Measurements from ENCODE around the gene ATP6V0A1.
"Not testable (repeated sequence)": the region's sequence is repeated elsewhere in the genome, so short reads cannot be mapped to it uniquely, and the experiment has no call there.

The ATP6V0A1 gene

GRCh38 chr17:42520540-42520951, 61.9 kb downstream of the ATP6V0A1 start:
- DNase-seq: peak; percentile 24

DNA sequence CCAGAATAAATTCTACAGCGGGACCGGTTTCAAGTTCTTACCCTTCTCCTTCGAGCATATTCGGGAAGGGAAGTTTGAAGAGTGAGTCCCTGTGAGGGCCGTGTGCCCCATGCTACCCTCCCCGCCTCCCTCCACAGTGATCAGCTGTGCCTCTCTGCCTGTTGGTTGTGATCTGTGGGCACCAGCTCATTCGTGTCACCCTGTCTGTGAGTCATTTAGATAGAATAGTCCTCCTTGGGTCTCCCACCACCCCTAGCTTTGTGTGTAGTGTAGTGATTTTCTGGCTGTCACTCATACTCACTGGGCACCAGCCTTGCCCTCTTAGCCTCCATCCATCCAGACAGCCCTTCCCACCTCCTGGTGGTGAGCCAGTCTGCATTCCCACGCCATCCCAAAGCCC, 62.4 kb downstream of the ATP6V0A1 start:
- DNase-seq: peak; percentile 40

- no peak for DNase-seq
These were observed 63.1 kb downstream of the ATP6V0A1 start for GRCh38 chr17:42521666-42522262.

DNA sequence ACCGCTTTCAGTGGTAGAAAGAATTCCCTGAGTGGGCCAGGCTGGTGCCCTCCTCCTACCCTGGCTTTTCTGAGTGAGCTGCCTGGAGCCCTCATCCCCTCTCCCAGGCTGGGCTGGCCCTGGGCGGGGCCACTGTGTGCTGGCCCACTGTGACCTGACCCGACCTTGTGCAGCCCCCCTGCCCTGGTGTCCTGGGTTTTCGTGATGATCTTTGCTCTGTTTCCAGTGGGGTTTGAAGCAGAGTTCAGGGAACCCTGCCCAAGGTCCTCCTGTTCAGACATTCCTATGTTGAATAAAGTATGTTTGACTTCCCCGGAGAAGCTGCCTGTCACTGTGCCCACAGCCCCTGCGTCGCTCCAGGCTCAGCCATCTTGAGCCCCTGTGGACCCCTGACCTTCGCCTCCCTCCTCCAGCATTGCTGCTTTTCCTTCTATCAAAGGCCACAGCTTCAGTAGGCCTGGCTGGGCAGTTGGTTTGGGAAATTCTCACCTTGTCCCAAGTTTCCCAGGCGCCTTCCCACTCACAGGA, 63.6 kb downstream of the ATP6V0A1 start:
- DNase-seq: no peak

GRCh38 chr17:42522798-42523278, 64.2 kb downstream of the ATP6V0A1 start:
- DNase-seq: no peak

- DNase-seq: no peak
These were observed 66.5 kb downstream of the ATP6V0A1 start for GRCh38 chr17:42525221-42525620.

GRCh38 chr17:42526031-42526444, 67.4 kb downstream of the ATP6V0A1 start:
- DNase-seq: no peak

- DNase-seq: no peak
These were observed 69.3 kb downstream of the ATP6V0A1 start for GRCh38 chr17:42527932-42528331.

DNA sequence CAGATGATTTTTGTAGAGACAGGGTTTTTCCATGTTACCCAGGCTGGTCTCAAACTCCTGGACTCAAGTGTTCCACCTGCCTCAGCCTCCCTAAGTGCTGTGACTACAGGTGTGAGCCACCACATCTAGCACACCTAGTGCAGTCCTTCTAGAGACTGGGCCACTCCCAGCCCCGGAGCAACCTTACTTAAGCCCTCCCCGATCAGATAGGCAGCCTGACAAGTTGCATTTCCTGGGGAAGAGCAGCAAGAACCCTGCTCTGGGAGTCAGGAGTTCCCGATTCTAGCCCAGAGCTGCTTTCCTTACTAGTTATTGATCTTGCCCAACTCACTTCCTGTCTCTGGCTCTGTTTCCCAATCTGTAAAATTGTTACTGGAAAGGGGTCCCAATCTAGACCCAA, 70.4 kb downstream of the ATP6V0A1 start:
- DNase-seq: no peak

DNA sequence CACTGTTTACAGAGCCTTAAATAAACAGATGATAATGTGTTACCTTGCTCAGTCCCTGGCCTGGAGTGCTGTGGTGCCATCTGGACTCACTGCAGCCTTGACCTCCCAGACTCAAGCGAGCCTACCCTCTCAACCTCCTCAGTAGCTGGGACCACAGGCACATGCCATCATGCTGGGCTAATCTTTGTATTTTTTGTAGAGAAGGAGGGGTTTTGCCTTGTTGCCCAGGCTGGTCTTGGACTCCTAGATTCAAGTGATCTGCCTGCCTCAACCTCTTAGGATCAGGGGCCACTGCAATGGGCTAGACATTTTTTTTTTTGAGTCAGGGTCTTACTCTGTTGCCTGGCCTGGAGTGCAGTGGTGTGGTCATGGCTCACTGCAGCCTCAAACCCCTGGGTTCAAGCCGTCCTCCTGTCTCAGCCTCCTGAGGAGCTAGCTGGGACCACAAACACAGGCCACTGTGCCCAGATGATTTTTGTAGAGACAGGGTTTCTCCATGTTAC, 72.3 kb downstream of the ATP6V0A1 start:
- no peak for DNase-seq

- DNase-seq: peak; percentile 33
These were observed 73.0 kb downstream of the ATP6V0A1 start for GRCh38 chr17:42531455-42532354.

- no peak for DNase-seq
These were observed 76.7 kb downstream of the ATP6V0A1 start for GRCh38 chr17:42535155-42536047.

DNA sequence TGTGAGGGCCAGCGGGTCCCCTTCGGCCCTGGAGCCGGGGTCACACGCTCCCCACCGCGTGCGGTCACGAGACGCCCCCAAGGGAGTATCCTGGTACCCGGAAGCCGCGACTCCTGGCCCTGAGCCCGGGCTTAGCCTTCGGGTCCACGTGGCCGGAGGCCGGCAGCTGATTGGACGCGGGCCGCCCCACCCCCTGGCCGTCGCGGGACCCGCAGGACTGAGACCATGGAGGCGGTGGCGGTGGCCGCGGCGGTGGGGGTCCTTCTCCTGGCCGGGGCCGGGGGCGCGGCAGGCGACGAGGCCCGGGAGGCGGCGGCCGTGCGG, 77.3 kb downstream of the ATP6V0A1 start, which contains the start of gene NAGLU:
Gene NAGLU (plus strand): TSS at position 194 of the 324 bp plus-strand sequence. CDS start 32 bp downstream, at position 226.
- peak; percentile 88 for DNase-seq

GRCh38 chr17:42536372-42537155, 77.9 kb downstream of the ATP6V0A1 start:
- DNase-seq: peak; percentile 80

GRCh38 chr17:42537156-42537805, 78.6 kb downstream of the ATP6V0A1 start:
- no peak for DNase-seq

DNA sequence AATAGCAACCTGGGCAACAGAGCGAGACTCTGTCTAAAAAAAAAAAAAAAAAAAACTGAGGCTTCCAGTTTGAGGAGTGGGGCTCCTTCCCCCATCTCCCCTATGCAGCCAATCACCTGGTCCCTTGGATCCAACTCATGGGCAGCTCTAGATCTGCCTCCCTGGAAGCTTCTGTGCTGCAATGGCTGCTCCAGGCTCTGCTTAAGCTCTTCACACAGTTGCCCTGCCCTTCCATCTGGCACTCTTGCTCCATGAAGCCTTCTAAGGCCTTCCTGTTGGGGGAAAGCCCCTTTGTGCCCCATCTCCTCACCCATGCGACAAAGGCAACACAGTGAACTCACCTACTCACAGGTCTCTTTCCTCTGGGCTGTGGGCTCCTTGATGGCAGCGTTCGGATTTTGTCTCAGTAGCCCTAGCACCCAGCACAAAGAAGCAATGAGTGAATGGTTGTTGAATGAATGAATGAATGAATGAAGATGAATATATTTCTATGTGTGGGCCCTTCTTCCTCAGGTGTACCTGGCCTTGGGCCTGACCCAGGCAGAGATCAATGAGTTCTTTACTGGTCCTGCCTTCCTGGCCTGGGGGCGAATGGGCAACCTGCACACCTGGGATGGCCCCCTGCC, 79.3 kb downstream of the ATP6V0A1 start:
- DNase-seq: no peak

GRCh38 chr17:42538482-42538881, 79.8 kb downstream of the ATP6V0A1 start:
- no peak for DNase-seq

DNA sequence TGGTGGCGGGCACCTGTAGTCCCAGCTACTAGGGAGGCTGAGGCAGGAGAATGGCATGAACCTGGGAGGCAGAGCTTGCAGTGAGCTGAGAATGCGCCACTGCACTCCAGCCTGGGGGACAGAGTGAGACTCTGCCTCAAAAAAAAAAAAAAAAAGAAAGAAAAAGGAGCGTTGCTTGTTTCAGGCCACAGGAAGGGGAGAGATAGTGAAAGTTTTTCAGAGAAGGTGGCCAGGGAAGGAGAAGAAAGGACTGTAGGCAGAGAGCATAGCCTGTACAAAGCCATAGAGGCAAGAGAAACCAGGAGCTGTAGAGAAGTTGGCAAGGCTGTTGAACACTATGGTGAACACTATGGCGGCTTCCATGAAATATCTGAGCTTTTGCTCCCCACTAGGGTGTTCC, 81.9 kb downstream of the ATP6V0A1 start:
- not testable (repeated sequence) for DNase-seq

DNA sequence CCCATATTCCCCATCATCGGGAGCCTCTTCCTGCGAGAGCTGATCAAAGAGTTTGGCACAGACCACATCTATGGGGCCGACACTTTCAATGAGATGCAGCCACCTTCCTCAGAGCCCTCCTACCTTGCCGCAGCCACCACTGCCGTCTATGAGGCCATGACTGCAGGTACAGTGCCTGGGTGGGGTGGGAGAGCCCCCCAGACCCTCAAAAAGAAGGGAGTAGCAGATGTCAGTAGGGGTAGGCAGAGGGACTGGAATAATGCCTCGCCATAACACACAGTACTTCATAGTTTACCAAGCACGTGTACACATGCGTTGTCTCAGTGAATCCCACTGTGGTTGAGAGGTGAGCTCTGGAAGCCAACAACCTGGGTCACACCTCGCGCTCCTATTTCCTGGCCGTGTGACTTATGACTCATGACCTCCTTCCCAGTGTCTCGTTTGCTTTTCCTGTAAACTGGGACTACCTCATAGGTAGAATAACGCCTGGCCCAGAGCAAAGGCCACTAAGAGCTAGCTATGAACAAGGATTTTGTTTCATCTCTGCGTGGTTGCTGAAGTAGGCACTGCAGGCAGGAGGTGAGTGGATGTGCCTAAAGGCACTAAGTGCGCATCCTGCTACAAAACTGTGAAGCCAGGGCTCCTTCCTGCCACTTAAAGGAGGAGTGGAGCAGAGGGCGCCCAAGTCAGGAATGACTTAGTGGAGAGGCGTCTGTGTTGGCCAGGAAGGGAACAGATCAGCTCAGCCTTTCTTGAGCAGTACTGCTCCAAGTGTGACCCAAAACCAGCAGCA, 82.6 kb downstream of the ATP6V0A1 start:
- peak; percentile 55 for DNase-seq
